Mucosa of stomach (tissue), 1 donor: Measurements from ENCODE around the gene TBX20.
"Not testable (repeated sequence)": the region's sequence is repeated elsewhere in the genome, so short reads cannot be mapped to it uniquely, and the experiment has no call there.

Experiments
- H3K27me3 ChIP-seq: one replicate; pipeline ENCODE4 v1.7.0; 2013; ENCODE audit warnings: mild to moderate bottlenecking, low read length; ENCODE audit not compliant: control insufficient read depth, insufficient read depth
- H3K36me3 ChIP-seq: one replicate; pipeline ENCODE4 v1.7.0; 2013; ENCODE audit warnings: low read length; ENCODE audit not compliant: control insufficient read depth, insufficient read depth
- H3K4me1 ChIP-seq: one replicate; pipeline ENCODE4 v1.7.0; 2013; ENCODE audit warnings: mild to moderate bottlenecking, low read length; ENCODE audit not compliant: control insufficient read depth, insufficient read depth
- H3K4me3 ChIP-seq: one replicate; pipeline ENCODE4 v1.7.0; 2013; ENCODE audit warnings: low read length
- H3K9ac ChIP-seq: one replicate; pipeline ENCODE4 v1.7.0; 2013; ENCODE audit warnings: mild to moderate bottlenecking, low read length, moderate library complexity
- H3K9me3 ChIP-seq: one replicate; pipeline ENCODE4 v1.7.0; 2013; ENCODE audit warnings: mild to moderate bottlenecking, low read length, moderate library complexity; ENCODE audit not compliant: control insufficient read depth
- donor health status: Pancreatic carcinoma.

Gene TBX20

GRCh38 chr7:35232994-35233393 is 20.9 kb downstream of the TBX20 start:
- Histone ChIP-seq H3K27me3 (no peaks in the 10 kb centered on the region), H3K9ac (no peak overlapping the region), H3K9me3 (no peaks in the 10 kb centered on the region), H3K4me1 (no peaks in the 10 kb centered on the region), H3K36me3 (no peaks in the 10 kb centered on the region), H3K4me3 (no peak overlapping the region)

- not testable (repeated sequence) for H3K4me1 ChIP-seq, H3K9me3 ChIP-seq, H3K27me3 ChIP-seq, H3K4me3 ChIP-seq, H3K9ac ChIP-seq, H3K36me3 ChIP-seq
Observed at GRCh38 chr7:35231221-35231620, 22.7 kb downstream of the TBX20 start.

- not testable (repeated sequence) for H3K9ac ChIP-seq, H3K4me3 ChIP-seq, H3K36me3 ChIP-seq, H3K9me3 ChIP-seq, H3K27me3 ChIP-seq, H3K4me1 ChIP-seq
Observed at GRCh38 chr7:35229116-35229780, 24.7 kb downstream of the TBX20 start.

- not testable (repeated sequence) for H3K9ac ChIP-seq, H3K4me1 ChIP-seq, H3K36me3 ChIP-seq, H3K4me3 ChIP-seq, H3K27me3 ChIP-seq, H3K9me3 ChIP-seq
Observed at GRCh38 chr7:35228496-35229051, 25.3 kb downstream of the TBX20 start.

- not testable (repeated sequence) for H3K9ac ChIP-seq, H3K9me3 ChIP-seq, H3K4me1 ChIP-seq, H3K36me3 ChIP-seq, H3K27me3 ChIP-seq, H3K4me3 ChIP-seq
Observed at GRCh38 chr7:35227438-35227837, 26.5 kb downstream of the TBX20 start.

GRCh38 chr7:35222445-35222844 is 31.5 kb downstream of the TBX20 start:
- H3K9me3 ChIP-seq, H3K4me1 ChIP-seq, H3K9ac ChIP-seq, H3K27me3 ChIP-seq, H3K4me3 ChIP-seq, H3K36me3 ChIP-seq: not testable (repeated sequence)

- H3K9ac ChIP-seq, H3K27me3 ChIP-seq, H3K36me3 ChIP-seq, H3K4me3 ChIP-seq, H3K4me1 ChIP-seq, H3K9me3 ChIP-seq: not testable (repeated sequence)
Observed at GRCh38 chr7:35220176-35220575, 33.7 kb downstream of the TBX20 start.

GRCh38 chr7:35216033-35216432 is 37.9 kb downstream of the TBX20 start:
- H3K9ac ChIP-seq: not testable (repeated sequence)

GRCh38 chr7:35215063-35215462 is 38.8 kb downstream of the TBX20 start:
- not testable (repeated sequence) for H3K27me3 ChIP-seq, H3K9me3 ChIP-seq, H3K9ac ChIP-seq, H3K36me3 ChIP-seq, H3K4me1 ChIP-seq, H3K4me3 ChIP-seq

More at GRCh38 chr7:35216033-35216432, 37.9 kb downstream of the TBX20 start:
- H3K9me3 ChIP-seq, H3K36me3 ChIP-seq, H3K27me3 ChIP-seq, H3K4me1 ChIP-seq, H3K4me3 ChIP-seq: not testable (repeated sequence)

- H3K27me3 ChIP-seq, H3K9ac ChIP-seq, H3K9me3 ChIP-seq, H3K36me3 ChIP-seq, H3K4me3 ChIP-seq, H3K4me1 ChIP-seq: not testable (repeated sequence)
Observed at GRCh38 chr7:35206924-35207323, 47.0 kb downstream of the TBX20 start.

GRCh38 chr7:35204850-35205249 is 49.0 kb downstream of the TBX20 start:
- H3K4me3 ChIP-seq, H3K9me3 ChIP-seq, H3K27me3 ChIP-seq, H3K36me3 ChIP-seq, H3K9ac ChIP-seq, H3K4me1 ChIP-seq: not testable (repeated sequence)

- H3K9ac ChIP-seq, H3K36me3 ChIP-seq, H3K4me1 ChIP-seq, H3K9me3 ChIP-seq, H3K27me3 ChIP-seq, H3K4me3 ChIP-seq: not testable (repeated sequence)
Observed at GRCh38 chr7:35204031-35204430, 49.9 kb downstream of the TBX20 start.

GRCh38 chr7:35202353-35202752 is 51.5 kb downstream of the TBX20 start:
- H3K36me3 ChIP-seq, H3K4me1 ChIP-seq, H3K9ac ChIP-seq, H3K9me3 ChIP-seq, H3K4me3 ChIP-seq, H3K27me3 ChIP-seq: not testable (repeated sequence)
